ENCODE data around the gene NGLY1. TPM values are rescaled to one million over a fixed set of nuclear protein-coding genes. Genes with fewer than 3 reads are reported as not detected.

Gene NGLY1
- total RNA-seq, 1 experiment from 2014 or later = 38.8 TPM

DNA sequence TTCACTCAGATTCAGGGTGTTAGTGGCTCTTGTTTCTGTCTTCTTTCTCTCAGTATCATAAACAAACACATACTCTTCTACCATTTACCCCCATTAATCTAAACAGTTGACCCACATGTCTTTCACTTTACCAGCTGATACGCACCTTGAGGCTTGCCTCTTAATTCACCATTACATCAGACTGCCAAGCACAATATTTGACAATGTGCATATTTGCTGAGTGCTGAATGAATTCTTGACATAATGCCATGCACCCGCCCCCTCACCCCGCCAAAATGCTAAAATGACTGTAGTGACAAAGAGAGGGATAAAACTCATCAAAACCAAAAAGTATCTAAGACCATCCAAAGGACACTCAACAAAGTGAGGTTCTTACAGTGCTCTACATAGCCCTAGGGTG, 57.4 kb downstream of the NGLY1 start:
- in situ Hi-C loops (cut with HindIII; ENCODE audit: low pct_unique_long_range_greater_than_20kb, low sequenced_read_pairs) = no loop called here
- no peak for DNase-seq (ENCODE audit: low read depth)

- DNase-seq (ENCODE audit: low read depth) = no peak
- in situ Hi-C loops (cut with HindIII; ENCODE audit: low pct_unique_long_range_greater_than_20kb, low sequenced_read_pairs) = no loop called here
These were observed 58.1 kb downstream of the NGLY1 start for GRCh38 chr3:25724948-25725645.

- in situ Hi-C loops (cut with HindIII; ENCODE audit: low pct_unique_long_range_greater_than_20kb, low sequenced_read_pairs) = no loop called here
- DNase-seq (ENCODE audit: low read depth) = no peak
These were observed 59.4 kb downstream of the NGLY1 start for GRCh38 chr3:25723802-25724201.

GRCh38 chr3:25719321-25719720, 63.9 kb downstream of the NGLY1 start:
- in situ Hi-C loops (cut with HindIII; ENCODE audit: low pct_unique_long_range_greater_than_20kb, low sequenced_read_pairs) = no loop called here
- no peak for DNase-seq (ENCODE audit: low read depth)

GRCh38 chr3:25713341-25713985, 69.8 kb downstream of the NGLY1 start:
- in situ Hi-C loops (cut with HindIII; ENCODE audit: low pct_unique_long_range_greater_than_20kb, low sequenced_read_pairs) = no loop called here
- DNase-seq (ENCODE audit: low read depth) = no peak

DNA sequence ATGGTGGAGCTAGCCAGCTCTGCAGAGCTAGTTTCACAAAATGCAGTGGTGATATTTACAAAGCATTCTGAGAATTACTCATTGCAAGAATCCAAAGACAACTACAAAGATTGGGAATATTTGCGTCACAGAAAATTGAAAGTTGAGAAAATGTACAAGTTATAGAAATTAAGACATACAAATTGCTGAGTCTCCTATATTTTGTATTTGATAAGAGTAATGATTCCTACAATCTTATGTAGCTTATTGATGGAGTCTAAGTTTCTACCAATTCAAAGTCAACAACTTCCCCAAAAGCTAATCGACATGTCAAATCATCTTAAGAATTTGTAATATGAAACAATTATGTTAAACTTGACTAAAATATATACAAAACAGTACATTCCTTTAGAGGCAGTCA, 72.2 kb downstream of the NGLY1 start:
- in situ Hi-C loops (cut with HindIII; ENCODE audit: low pct_unique_long_range_greater_than_20kb, low sequenced_read_pairs) = no loop called here
- DNase-seq (ENCODE audit: low read depth) = no peak

DNA sequence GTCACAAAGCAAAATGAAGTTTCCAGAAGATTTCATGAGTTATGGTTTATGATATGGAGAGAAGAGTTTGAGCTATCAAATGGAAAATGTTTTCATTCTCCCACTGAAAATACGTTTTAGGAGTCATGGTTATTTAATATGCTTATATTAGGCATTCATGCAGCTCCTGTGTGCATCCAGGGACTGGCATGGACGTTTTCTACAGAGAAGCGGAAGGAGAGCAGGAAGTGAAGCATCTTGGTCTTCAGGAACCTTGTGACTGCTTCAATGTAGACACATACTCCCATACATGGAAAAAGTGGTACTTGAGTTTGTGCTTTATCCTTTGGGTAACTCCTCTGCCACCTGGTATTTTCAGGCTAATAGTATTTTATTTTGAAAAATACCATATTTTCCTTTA, 75.2 kb downstream of the NGLY1 start:
- no peak for DNase-seq (ENCODE audit: low read depth)
- in situ Hi-C loops (cut with HindIII; ENCODE audit: low pct_unique_long_range_greater_than_20kb, low sequenced_read_pairs) = no loop called here

- DNase-seq (ENCODE audit: low read depth) = no peak
- in situ Hi-C loops (cut with HindIII; ENCODE audit: low pct_unique_long_range_greater_than_20kb, low sequenced_read_pairs) = no loop called here
These were observed 75.8 kb downstream of the NGLY1 start for GRCh38 chr3:25707268-25707926.

- no peak for DNase-seq (ENCODE audit: low read depth)
- in situ Hi-C loops (cut with HindIII; ENCODE audit: low pct_unique_long_range_greater_than_20kb, low sequenced_read_pairs) = no loop called here
These were observed 77.0 kb downstream of the NGLY1 start for GRCh38 chr3:25706213-25706612.

GRCh38 chr3:25697553-25697952, 85.7 kb downstream of the NGLY1 start:
- in situ Hi-C loops (cut with HindIII; ENCODE audit: low pct_unique_long_range_greater_than_20kb, low sequenced_read_pairs) = no loop called here
- DNase-seq (ENCODE audit: low read depth) = no peak

- in situ Hi-C loops (cut with HindIII; ENCODE audit: low pct_unique_long_range_greater_than_20kb, low sequenced_read_pairs) = no loop called here
- DNase-seq (ENCODE audit: low read depth) = no peak
These were observed 87.4 kb downstream of the NGLY1 start for GRCh38 chr3:25695731-25696420.

DNA sequence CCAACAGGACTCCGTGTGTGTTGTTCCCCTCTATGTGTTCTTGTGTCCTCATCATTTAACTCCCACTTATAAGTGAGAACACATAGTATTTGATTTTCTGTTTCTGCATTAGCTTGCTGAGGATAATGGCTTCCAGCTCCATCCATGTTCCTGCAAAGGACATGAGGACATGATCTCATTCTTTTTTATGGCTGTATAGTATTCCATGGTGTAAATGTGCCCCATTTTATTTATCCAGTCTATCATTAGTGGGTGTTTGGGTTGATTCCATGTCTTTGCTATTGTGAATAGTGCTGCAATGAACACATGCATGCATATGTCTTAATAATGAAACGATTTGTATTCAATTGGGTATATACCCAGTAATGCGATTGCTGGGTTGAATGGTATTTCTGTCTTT, 90.0 kb downstream of the NGLY1 start:
- in situ Hi-C loops (cut with HindIII; ENCODE audit: low pct_unique_long_range_greater_than_20kb, low sequenced_read_pairs) = no loop called here
- DNase-seq (ENCODE audit: low read depth) = no peak

DNA sequence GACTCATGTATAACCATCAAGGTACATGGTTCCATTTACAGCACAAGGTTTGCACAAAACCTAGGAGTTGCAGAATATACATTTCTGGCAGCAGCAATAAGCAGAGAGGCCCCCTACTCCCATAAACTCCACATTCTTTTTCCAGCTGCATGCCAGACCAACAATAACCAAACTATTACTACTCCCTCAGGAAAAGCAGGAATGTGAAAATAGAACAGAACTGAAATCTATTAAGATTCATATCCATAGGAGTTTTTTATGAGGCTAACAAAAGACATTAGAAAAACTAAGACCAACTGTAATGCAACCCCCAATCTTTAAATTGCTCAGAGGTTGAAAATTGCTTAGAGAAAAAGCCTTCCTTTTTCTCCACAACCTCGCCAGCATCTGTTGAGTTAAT, 90.9 kb downstream of the NGLY1 start:
- in situ Hi-C loops (cut with HindIII; ENCODE audit: low pct_unique_long_range_greater_than_20kb, low sequenced_read_pairs) = no loop called here
- DNase-seq (ENCODE audit: low read depth) = no peak

GRCh38 chr3:25690768-25691533, 92.3 kb downstream of the NGLY1 start:
- no peak for DNase-seq (ENCODE audit: low read depth)

DNA sequence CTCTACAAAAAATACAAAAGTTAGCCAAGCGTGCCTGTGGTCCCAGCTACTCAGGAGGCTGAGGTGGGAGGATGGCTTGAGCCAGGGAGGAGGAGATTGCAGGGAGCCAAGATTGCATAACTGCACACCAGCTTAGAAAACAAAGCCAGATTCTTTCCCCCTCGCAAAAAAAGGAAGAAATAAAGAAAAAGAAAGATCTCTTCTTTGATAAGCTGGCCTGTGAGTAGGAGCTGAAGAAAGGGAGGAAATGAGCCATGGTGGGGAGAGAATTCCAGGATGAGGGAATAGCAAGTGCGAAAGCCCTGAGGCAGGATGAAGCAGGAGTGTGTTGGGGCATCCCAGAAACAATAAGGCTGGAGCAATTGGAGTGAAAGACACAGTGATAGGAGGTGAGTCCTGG, 94.0 kb downstream of the NGLY1 start:
- no peak for DNase-seq (ENCODE audit: low read depth)
- in situ Hi-C loops (cut with HindIII; ENCODE audit: low pct_unique_long_range_greater_than_20kb, low sequenced_read_pairs) = no loop called here

More at GRCh38 chr3:25690768-25691533, 92.3 kb downstream of the NGLY1 start:
- in situ Hi-C loops (cut with HindIII; ENCODE audit: low pct_unique_long_range_greater_than_20kb, low sequenced_read_pairs) = no loop called here

GRCh38 chr3:25687742-25688141, 95.5 kb downstream of the NGLY1 start:
- in situ Hi-C loops (cut with HindIII; ENCODE audit: low pct_unique_long_range_greater_than_20kb, low sequenced_read_pairs) = no loop called here
- DNase-seq (ENCODE audit: low read depth) = no peak

GRCh38 chr3:25686766-25687165, 96.5 kb downstream of the NGLY1 start:
- DNase-seq (ENCODE audit: low read depth) = no peak
- in situ Hi-C loops (cut with HindIII; ENCODE audit: low pct_unique_long_range_greater_than_20kb, low sequenced_read_pairs) = no loop called here

DNA sequence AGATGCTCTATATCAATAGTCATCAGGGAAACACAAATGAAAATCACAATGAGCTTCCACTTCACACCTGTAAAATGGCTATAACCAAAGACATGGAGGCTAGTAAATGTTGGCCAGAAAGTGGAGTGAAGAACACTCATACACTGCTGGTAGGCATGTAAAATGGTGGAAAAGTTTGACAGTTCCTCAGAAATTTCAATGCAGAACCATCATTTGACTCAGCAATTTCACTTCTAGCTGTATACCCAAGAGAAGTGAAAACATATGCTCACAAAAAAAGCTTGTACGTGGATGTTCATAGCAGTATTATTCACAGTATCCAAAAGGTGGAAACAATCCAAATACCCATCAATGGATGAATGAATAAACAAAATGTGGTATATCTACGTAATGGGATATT, 99.4 kb downstream of the NGLY1 start:
- in situ Hi-C loops (cut with HindIII; ENCODE audit: low pct_unique_long_range_greater_than_20kb, low sequenced_read_pairs) = no loop called here
- no peak for DNase-seq (ENCODE audit: low read depth)

All from Caki2 (cell line).